T-helper 2 cell (primary cell): ENCODE measurements around the gene ABCC1.

Experiments
- DNase-seq, 5 experiments: peaks; one replicate each; pipeline versions ENCODE4 v3.0.0 to v3.0.0-alpha.2; 2012 to 2022

Gene ABCC1

GRCh38 chr16:16116841-16117240, 167.4 kb downstream of the ABCC1 start:
- DNase-seq = no peak

GRCh38 chr16:16118337-16118736, 168.9 kb downstream of the ABCC1 start:
- DNase-seq = no peak

- peak in 1 of 5 experiments; percentile 43 for DNase-seq
Observed at GRCh38 chr16:16120044-16120381, 170.6 kb downstream of the ABCC1 start.

- DNase-seq = no peak
Observed at GRCh38 chr16:16120382-16121184, 171.2 kb downstream of the ABCC1 start.

GRCh38 chr16:16121185-16121727, 171.8 kb downstream of the ABCC1 start:
- no peak for DNase-seq

GRCh38 chr16:16122264-16122663, 172.8 kb downstream of the ABCC1 start:
- DNase-seq = no peak

- no peak for DNase-seq
Observed at GRCh38 chr16:16124438-16124837, 175.0 kb downstream of the ABCC1 start.

- no peak for DNase-seq
Observed at GRCh38 chr16:16124974-16125373, 175.6 kb downstream of the ABCC1 start.

- no peak for DNase-seq
Observed at GRCh38 chr16:16126896-16127295, 177.5 kb downstream of the ABCC1 start.

GRCh38 chr16:16127469-16128116, 178.2 kb downstream of the ABCC1 start:
- peak; percentile 20 to 69 (median 49) for DNase-seq

GRCh38 chr16:16131204-16131603, 181.8 kb downstream of the ABCC1 start:
- no peak for DNase-seq

- no peak for DNase-seq
Observed at GRCh38 chr16:16131659-16132058, 182.2 kb downstream of the ABCC1 start.

GRCh38 chr16:16133943-16134604, 184.7 kb downstream of the ABCC1 start:
- no peak for DNase-seq

- DNase-seq = no peak
Observed at GRCh38 chr16:16136588-16136987, 187.2 kb downstream of the ABCC1 start.

- DNase-seq = no peak
Observed at GRCh38 chr16:16137110-16137509, 187.7 kb downstream of the ABCC1 start.

- no peak for DNase-seq
Observed at GRCh38 chr16:16138034-16138635, 188.7 kb downstream of the ABCC1 start.

GRCh38 chr16:16139061-16139460, 189.6 kb downstream of the ABCC1 start:
- no peak for DNase-seq

- DNase-seq = no peak
Observed at GRCh38 chr16:16139806-16140205, 190.4 kb downstream of the ABCC1 start.

GRCh38 chr16:16140537-16140936, 191.1 kb downstream of the ABCC1 start:
- no peak for DNase-seq

GRCh38 chr16:16141141-16141540, 191.7 kb downstream of the ABCC1 start:
- no peak for DNase-seq

- DNase-seq = no peak
Observed at GRCh38 chr16:16141784-16142396, 192.5 kb downstream of the ABCC1 start.

GRCh38 chr16:16143038-16143763, 193.8 kb downstream of the ABCC1 start:
- peak in 1 of 5 experiments; percentile 27 for DNase-seq
